Islet of Langerhans (tissue), 1 donor: ENCODE measurements around the gene PCSK6.

ENCODE experiments used
- FAIRE-seq: peaks from one replicate; lab custom pipeline; 2011; peaks lifted over from hg19 to GRCh38; lab: Jason Lieb, UNC

Gene PCSK6

DNA sequence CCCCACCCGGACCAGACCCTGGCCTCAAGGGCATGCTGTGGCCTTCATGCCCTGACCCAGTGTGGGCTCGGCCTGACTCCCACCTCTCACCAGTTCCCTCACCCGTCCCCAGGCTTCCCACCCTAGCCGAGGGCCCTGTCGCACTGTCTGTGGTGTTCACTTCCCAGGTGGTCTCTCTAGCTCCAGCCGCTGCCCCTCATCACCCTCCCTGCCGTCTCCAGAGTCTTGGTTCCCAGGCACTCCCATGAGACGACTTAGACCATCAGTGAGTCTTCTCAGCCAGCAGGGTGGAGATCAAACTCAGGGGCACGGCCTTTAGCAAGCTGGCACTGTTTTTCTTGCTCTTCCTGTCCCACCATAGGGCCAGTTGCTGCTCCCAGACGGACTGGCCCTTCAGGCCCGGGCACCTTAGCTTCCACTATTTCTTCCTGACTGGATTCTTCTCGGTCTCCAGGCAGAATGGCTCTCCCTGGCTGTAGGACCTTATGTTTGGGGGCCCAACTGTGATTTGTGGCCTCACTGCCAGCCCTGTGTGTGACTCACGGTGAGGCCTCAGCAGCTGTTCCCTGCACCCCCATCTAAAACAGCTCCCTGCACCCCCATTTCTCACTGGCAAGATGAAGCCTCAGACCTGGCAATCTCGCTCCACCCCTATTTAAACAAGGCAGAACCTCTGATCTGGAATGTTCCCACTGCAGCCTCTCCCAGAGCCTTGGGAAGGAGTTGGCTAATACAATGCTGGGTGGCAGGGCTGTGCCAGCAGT lies 9.4 kb upstream of the PCSK6 start:
- FAIRE-seq, result no peak

DNA sequence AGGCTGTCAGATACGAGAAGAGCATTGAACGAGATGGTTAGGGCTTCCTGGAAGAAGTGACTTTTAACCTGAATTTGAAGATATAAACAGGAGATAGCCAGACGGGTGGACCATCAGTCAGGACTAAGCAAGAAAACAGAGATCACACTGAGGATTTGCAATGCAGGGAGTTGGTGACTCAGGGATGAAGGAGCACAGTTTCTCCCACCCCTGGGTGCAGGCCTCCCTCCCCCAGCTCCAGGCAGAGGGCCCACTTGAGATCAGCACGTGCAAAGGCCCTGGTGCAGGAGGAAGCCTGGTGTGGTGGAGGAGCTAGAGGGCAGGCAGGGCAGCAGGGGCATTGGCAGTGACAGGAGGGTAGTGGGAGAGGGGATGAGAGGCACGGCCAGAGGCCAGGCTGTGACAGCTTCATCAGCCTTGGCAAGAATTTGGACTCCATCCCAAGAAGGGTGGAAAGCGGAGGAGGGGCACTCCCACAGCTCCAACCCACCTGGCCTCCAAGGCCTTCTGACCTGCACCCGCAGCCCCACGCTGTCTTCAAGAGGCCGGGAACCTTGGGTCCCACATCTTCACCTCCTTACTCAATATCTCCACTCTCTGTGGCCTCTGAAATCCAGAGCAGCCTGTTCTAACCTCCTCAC lies 8.7 kb upstream of the PCSK6 start:
- no peak for FAIRE-seq

DNA sequence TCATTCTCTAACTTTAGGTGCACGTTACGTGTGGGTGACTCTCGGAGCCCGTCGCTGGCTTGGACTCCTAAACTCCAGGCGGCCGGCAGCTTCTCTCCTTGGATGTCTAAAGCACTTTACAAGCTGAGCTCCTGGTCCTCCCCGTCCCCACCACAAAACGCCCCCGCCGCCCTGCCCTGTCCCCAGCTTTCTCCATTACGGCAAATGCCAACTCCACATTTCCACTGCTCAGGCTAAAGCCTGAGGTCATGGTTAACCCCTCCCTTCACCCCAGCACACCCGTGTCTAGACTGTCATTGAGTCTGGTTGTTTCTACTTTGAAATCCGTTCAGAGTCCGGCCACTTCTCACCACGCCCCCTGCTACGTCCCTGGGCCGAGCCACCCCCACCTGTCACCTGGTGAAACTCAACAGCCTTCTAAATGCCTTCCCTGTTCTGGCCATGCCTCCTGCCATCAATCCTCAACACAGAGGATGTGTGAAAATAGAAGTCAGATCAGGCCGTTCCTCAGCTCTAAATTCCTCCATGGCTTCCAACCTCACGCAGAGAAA lies 8.1 kb upstream of the PCSK6 start:
- no peak for FAIRE-seq

DNA sequence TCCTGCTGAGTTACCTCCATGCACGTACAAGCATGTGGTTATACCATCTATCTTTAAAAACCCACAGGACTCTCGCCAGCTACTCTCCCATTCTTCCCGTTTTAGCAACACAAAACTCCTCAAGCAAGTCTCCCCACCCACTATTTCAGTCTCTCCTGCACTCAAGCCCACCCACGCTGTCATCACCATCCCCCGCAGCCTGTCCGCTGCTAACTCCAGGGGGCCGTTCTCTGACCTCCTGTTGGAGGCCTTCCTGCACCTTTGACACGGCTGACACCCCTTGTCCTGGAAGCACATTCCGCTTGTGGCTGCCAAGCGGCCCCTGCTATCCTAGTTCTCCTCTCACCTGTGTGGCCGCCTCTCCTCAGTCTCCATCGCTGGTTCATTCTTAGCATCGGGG lies 7.5 kb upstream of the PCSK6 start:
- no peak for FAIRE-seq

DNA sequence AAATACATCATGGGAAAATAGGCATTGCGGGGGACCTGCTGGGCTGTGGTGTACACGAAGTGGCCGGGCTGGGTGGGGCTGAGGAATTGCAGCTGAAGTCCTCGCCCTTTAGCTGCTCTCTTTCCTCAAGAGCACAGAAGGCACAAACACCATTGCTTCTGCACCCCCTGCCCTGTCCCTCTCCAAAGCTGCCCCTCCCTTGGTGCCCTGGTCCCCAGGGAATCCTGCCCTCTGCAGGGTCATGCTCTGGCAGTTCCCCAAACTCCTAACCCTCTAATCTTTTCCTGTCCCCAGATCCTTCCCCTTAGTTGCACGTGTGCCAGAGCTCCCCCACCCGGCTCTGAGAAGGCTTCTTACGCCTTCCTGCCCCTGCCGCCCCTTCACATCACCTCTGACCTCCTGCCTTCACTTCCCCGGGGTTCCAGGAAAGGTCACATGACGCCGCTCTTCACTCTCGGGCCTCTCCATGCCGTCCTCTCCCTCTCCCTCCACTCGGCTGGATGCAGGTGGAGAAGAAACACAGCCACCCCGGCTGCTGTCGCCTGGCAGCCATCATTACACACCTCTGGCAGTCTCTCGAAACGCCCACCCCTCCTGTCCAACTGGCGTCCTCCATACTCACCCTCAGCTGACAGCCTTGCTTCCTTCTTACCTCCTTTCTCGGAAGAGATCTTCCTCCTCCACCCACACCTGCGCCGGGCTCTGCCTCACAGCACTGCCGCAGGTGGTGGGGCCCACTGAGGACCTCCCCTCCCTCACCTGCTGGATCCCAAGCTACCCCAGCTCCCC lies 6.9 kb upstream of the PCSK6 start:
- no peak for FAIRE-seq

DNA sequence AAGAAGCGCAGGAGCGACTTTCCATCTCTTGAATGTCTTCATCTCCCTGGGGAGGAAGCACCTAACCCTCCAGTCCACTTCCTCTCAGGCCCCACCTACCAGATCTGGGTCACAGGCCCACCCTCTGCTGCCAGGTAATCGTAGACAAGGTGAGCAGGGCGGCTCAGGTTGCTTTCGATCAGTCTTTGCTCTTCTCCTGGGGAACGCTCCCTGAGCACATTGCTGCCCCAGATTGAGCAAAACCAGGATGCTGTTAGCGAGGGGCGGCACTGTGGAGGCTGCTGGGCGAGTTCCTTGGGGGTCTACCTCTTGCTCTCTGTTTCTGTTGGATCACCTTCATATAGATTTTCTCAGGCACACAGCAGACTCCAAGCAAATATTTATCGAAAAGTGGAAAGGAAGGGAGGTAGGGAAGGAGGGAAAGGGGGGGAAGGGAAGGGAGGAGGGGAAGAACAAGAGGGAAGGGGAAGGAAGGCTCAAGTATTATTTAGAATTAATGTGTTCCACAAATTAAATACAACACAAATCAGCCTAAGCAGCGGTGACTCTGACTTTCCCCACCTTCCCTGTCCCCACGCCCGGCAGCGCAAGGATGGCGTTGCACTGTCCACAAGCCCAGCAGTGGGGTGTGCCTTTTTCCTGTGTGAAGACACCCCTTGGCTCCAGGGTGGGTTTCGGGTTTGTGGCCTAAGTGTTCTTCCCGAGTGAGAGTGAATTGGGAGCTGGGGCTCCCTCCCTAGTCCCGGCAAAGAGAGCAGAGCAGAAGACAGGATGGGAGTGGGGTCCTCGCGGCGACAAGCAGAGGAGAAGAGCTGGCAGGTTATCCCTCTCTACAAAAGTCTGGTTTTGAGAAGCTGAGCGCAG lies 6.1 kb upstream of the PCSK6 start:
- no peak for FAIRE-seq

DNA sequence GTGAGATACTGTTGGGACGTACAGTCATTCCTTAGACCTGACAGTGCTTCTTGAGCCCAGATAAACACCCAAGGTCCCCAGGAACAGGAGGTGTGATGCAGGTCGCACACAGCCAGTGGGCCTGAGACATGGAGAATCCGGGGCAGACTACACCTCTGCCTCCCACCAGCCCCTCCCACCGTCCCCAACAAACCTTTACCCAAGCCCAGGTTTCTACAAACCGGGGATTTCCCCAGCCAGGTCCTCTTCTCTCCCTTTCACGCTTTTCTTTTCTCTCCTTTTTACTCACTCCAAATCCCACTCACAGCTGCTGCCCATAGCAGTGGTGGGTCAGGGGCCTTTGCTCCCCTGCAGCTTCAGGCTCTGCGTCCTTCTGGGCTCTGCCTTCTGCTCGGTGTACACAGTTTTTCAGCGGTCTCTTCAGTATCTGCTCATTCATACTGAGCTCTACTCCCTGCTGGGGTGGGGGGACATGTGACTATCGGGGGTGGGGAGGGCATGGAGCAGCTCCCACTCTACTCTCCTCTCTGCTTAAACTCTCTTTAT lies 4.8 kb upstream of the PCSK6 start:
- no peak for FAIRE-seq

DNA sequence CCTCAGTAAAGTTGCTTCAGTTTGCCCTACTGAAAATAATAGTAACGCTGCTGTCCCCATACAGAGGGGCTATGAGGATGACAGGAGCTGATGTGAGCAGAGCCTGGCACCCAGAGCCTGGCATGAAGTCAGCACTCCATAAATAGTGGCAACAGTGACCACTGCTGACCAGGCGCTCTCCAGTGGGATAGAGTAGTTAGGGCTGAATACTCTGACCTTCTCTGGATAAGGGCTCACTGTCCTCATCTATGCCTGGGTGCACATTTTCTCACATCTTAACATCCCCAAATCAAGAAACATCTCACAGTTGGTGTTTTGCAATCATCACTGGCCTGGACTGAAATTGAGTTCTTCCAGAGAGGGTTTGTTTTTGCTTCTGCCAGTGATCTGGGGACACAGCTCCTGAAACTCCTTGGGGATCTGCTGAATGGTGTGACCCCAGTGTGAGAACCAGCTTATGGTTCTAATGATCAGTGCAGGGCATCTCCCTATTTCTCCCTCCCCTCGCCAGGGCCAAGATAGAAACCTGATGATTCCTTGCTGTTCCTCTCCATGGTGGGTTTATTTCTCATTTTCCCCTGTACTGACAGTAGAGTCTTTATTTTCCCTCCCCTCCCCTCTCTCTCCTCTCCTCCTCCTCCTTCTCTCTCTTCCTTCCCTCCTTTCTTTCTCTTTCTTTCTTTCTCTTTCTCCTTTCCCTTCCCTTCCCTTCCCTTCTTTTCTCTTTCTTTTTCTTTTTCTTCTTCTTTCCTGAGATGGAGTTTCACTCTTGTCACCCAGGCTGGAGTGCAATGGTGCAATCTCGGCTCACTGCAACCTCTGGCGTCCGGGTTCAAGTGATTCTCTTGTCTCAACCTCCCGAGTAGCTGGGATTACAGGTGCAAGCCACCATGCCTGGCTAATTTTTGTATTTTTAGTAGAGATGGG lies 3.5 kb upstream of the PCSK6 start:
- FAIRE-seq, result no peak

DNA sequence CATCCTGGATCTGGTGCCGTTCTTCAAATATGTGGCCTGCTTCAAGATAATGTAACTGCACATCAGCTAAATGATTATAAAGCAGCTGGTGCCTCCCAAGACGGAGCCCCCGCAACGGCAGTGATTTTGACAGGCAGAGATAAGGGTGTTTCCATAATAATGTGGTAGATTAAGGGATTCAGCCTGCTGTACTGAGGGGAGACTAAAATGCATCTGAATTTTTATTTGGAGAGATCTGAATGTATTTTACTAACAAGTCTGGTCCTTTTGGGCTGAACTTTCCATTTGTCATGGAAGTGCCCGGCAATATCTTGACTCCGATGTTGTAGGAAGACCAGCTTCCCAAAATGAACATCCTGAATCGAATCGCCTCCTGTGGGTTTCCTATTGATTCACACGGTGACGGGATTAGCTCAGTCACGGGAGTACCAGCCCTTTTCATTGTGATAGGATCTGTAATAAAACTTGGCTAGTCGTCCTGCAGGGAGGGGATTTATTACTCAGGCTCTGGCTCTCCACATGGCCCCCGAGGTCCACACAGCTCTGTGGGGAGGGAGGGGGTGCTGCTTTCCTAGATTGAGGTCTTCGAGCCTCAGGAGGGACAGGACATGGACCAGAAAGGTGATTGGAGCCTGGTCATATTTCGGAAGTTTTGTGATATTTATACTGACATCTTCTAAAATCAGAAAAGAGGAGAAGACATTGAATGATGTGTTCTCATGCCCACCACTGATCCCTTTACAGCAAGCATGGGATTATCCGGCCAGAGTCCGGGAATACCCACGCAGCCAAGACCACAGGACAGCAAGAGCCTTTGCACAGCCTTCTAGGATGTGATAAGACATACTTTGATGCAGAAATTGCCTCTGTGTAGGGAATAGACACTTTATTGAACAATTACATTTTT lies 2.5 kb upstream of the PCSK6 start:
- no peak for FAIRE-seq

DNA sequence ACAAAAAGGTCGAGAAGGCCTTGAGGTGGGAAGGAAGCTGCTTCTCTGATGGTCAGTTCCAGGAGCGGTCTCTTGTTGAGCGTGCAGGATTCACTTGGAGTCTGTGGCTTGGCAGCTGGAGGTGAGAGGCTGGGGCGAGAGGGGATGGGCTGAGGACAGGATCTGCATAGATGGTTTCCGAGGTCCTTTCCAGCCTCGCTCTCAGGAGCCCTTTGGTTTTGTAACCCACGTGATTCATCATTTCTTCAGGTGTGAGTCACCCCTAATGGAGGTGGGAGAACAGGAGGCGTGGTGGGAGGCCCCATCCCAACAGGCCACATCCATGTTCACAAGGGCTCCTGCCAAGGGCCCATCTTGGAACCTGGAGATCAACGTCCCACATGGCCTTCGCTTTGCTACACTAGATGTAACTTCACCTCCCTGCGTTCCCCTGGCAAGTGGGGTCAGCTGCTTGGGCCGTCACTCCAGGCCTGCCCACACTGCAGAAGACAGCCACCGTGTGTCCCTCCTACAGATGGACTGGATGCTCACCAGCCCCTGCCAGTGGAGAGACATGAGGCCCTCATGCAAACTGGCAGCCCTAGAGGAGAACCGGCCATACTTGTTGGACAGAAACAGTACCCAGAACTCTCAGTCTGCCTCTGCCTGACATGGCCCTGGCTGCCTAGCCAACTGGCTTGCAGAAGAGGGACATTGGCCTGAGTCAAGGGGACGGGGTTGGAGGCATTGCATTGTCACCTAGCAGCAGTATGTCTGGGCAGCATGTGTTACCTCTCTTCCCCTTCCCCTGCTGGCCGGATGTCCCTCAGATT lies 1.6 kb upstream of the PCSK6 start:
- no peak for FAIRE-seq

DNA sequence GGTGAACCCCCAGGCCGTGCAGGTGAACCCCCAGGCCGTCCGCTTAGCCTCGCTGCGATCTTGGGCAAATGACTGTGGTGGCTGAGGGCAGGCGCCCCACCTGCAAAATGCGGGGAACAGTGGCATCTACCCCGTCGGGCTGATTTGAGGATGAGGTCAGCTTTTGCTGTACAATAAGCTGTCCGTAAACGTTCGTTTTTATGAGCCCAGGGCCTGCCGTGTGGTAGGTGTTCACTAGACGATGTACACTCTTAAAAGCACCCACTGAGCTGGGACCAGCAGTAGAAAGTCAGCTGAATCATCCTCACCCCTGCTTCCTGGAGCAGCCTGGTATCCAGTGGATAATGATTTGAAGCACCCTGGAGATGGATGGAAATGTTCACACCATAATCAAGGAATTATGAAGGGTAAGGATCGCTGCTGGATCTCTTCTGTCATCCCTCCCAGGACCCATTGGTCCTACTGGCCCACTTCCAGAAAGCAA lies 943 bp upstream of the PCSK6 start:
- no peak for FAIRE-seq

DNA sequence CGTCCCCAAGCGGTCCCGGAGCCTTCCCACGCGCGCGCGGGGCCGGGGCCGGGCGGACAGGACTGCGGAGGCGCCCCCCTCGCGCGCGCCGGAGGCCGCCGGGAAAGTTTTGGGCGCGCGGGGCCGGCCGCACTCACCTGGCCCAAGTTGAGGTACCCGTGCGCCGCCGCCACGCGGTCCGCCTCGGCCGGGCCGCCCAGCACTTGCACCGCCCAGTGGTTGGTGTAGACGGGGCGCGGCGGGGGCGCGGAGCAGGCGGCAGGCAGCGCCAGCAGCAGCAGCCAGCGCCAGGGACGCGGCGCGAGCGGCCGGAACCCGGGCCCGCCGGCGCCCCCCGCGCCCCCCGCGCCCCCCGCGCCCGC lies 289 bp downstream of the PCSK6 start:
- FAIRE-seq, result no peak

DNA sequence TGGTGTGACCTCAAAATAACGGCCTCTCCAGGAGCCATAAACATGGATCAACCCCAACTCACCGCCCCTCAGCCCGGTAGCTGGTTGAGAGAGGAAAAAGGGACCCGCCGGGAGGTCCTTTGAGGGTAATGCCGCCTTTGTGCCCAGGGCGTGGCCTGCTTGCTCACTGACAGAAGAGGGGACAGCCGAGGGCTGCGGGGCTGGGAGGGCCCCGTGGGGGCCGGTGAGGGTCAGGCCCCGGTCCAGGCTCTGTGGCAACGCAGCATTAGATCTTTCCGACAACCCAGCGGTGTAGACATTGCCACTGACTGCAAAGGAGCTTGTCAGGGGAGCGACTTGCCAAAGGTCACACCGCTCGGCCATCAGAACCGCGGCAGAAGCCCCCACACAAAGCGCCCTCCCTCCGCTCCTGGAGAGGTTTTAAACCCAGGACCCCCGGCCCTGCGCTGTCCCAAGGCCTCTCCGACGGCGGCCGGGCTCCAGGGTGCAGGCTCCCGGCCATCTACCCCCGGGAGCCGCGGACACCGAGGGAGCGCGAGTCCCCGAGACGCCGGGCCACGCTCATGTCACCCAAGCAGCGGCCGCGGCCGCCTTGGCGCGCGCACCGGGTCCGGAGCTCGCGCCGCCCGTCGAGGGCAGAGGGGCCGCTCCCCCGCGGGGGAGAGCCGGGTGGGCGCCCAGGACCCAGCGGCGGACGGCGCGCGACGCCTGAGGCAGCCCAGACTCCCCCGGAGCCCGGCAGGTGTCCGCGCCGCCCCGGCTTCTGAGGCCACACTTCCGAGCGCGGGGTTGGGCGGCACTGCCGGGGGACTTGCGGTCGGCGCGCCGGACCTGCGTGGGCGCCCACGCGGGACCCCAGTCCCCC lies 975 bp downstream of the PCSK6 start:
- no peak for FAIRE-seq

DNA sequence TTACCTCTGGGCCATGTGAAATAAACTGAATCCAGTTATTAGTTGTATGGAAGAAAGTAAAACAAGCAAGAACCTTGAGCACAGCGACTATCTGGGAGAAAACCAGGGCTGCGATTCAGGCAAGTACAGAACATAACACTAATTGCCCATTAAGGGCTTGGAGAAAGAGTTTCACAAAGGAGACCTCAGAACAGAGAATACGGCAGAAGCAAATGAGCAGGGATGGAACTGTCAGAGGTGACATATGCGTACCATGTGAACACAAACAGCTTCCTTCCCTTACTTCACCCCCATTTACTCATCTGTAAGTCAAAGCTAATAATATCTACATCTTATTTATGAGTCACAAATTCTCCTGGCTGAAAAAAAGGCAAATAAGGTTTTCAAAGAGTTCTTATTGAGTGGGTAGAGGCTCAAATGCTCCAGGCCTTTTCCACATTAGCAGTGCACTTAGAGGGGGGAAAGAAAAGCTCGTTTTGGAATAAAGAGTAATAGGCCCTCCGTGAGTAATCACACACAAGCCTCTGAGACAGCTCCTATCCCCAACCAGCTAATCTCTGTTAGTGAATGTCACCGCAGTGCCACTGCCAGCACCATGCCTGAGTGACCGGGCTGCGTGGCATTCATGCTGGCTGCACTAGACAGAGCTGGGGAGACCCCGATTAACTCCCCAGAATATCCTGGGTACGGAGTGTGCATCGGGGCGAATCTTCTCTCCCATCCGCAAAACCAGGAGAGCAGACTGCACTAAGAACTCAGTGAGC lies 2.6 kb downstream of the PCSK6 start:
- FAIRE-seq, result no peak

DNA sequence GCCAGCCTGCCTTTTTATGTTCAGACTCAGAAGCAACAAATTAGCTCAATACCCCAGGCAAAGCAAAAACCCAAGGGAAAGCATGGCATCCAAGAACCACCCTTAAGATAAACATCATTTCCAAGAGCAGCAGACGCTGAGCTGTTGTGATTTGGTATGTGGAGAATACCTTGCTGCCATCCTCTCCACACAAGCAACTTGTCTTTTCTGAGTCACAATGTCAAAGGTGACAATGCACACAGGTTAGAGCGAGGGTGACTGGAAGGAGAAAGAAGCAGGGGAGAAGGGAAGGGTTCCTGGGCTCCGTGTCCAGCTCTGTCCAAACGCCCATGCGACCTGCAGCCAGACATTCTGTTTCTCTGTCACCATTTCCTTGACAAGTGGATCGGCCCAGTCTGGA lies 6.0 kb downstream of the PCSK6 start:
- no peak for FAIRE-seq

DNA sequence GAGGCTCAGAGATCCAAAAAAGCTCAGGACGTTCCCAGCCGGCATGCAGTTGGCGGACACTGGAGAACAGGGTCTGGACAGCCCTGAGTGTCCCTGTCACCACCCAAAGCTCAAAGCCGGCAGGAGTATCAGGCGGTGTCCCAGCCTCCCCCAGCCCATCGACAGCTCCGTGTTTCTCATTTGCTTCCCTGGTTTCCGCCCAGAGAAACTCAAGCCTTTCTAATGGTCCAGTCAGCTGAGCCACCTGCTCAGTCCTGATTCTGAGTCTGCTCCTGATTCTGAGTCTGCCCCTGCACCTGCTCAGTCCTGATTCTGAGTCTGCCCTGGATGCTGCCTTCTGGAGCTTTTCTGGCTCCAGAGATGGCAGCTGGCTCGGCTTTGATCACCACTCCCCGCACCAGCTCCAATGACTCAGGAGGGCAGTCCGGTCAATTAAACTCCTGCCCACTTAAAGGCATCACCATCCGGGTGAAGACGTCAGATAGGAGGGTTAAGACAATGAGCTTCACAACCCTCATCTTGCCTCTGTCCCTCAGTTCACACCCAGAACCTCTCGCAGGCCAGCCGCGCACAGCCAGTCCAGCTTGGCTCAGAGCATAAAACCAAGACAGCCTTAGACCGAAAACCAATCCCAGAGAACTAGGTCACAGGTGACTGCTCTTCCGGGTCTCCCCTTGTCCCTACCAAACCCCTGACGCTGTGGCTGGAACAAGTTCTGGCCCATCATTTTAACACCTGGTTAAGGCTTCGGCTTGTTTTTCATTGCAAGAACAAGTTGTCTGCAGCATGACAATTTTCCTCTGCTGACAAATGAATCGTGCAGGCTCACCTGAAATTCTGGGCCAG lies 6.8 kb downstream of the PCSK6 start:
- FAIRE-seq, result no peak
